Duodenal mucosa (tissue), 2 donors: ENCODE data around the gene FAM72B.
"Not testable (repeated sequence)": the region's sequence is repeated elsewhere in the genome, so short reads cannot be mapped to it uniquely, and the experiment has no call there.

ENCODE experiments used
- H3K27ac ChIP-seq: one replicate; pipeline ENCODE4 v1.7.0; 2013; ENCODE audit warnings: low read depth, low read length
- H3K27me3 ChIP-seq, 2 donors: one replicate each; pipeline ENCODE4 v1.7.0; 2013; ENCODE audit warnings: low read length in 2 of 2, control low read depth in 1 of 2; ENCODE audit not compliant: insufficient read depth in 2 of 2, control insufficient read depth in 1 of 2
- H3K36me3 ChIP-seq, 2 donors: one replicate each; pipeline ENCODE4 v1.7.0; 2013; ENCODE audit warnings: low read length in 2 of 2, control low read depth in 1 of 2; ENCODE audit not compliant: insufficient read depth in 2 of 2, control insufficient read depth in 1 of 2
- H3K4me1 ChIP-seq, 2 donors: one replicate each; pipeline ENCODE4 v1.7.0; 2013; ENCODE audit warnings: low read length in 2 of 2, control low read depth in 1 of 2; ENCODE audit not compliant: insufficient read depth in 2 of 2, control insufficient read depth in 1 of 2
- H3K4me3 ChIP-seq, 2 donors: one replicate each; pipeline ENCODE4 v1.7.0; 2013; ENCODE audit warnings: low read length in 2 of 2, low read depth in 1 of 2
- H3K9ac ChIP-seq, 2 donors: one replicate each; pipeline ENCODE4 v1.7.0; 2013; ENCODE audit warnings: low read length in 2 of 2, low read depth in 1 of 2
- H3K9me3 ChIP-seq, 2 donors: one replicate each; pipeline ENCODE4 v1.7.0; 2013; ENCODE audit warnings: low read length in 2 of 2, control low read depth in 1 of 2; ENCODE audit not compliant: control insufficient read depth in 1 of 2

The FAM72B gene

GRCh38 chr1:121200232-121200631, 16.1 kb upstream of the FAM72B start:
- H3K36me3 ChIP-seq, H3K4me3 ChIP-seq, H3K4me1 ChIP-seq, H3K9ac ChIP-seq, H3K9me3 ChIP-seq, H3K27me3 ChIP-seq, H3K27ac ChIP-seq: not testable (repeated sequence)

- H3K9me3 ChIP-seq, H3K4me3 ChIP-seq: not testable (repeated sequence)
Measured at GRCh38 chr1:121199763-121200162, 15.6 kb upstream of the FAM72B start.

GRCh38 chr1:121197095-121197882, 13.1 kb upstream of the FAM72B start:
- not testable (repeated sequence) for H3K4me3 ChIP-seq, H3K27me3 ChIP-seq, H3K27ac ChIP-seq, H3K9me3 ChIP-seq, H3K9ac ChIP-seq, H3K4me1 ChIP-seq, H3K36me3 ChIP-seq

More at GRCh38 chr1:121199763-121200162, 15.6 kb upstream of the FAM72B start:
- H3K4me1 ChIP-seq, H3K27ac ChIP-seq, H3K27me3 ChIP-seq, H3K9ac ChIP-seq, H3K36me3 ChIP-seq: not testable (repeated sequence)

GRCh38 chr1:121192512-121192911, 8.4 kb upstream of the FAM72B start:
- not testable (repeated sequence) for H3K4me3 ChIP-seq, H3K4me1 ChIP-seq, H3K27ac ChIP-seq, H3K36me3 ChIP-seq, H3K9ac ChIP-seq, H3K9me3 ChIP-seq, H3K27me3 ChIP-seq

GRCh38 chr1:121187914-121188313, 3.8 kb upstream of the FAM72B start:
- not testable (repeated sequence) for H3K27me3 ChIP-seq, H3K4me1 ChIP-seq, H3K9ac ChIP-seq, H3K4me3 ChIP-seq, H3K36me3 ChIP-seq, H3K9me3 ChIP-seq, H3K27ac ChIP-seq

GRCh38 chr1:121186191-121186590, 2.1 kb upstream of the FAM72B start:
- not testable (repeated sequence) for H3K9ac ChIP-seq, H3K4me3 ChIP-seq, H3K9me3 ChIP-seq, H3K27ac ChIP-seq, H3K36me3 ChIP-seq, H3K27me3 ChIP-seq, H3K4me1 ChIP-seq

GRCh38 chr1:121185140-121185708, 1.1 kb upstream of the FAM72B start:
- not testable (repeated sequence) for H3K27me3 ChIP-seq, H3K27ac ChIP-seq, H3K9ac ChIP-seq, H3K36me3 ChIP-seq, H3K9me3 ChIP-seq, H3K4me3 ChIP-seq, H3K4me1 ChIP-seq

- not testable (repeated sequence) for H3K27me3 ChIP-seq, H3K9ac ChIP-seq, H3K4me1 ChIP-seq, H3K9me3 ChIP-seq, H3K27ac ChIP-seq, H3K36me3 ChIP-seq
- H3K4me3 ChIP-seq = peak overlapping the region in 1 of 2 donors; percentile 51
Measured at GRCh38 chr1:121183867-121184266, 273 bp downstream of the FAM72B start.

GRCh38 chr1:121178197-121178596, 5.9 kb downstream of the FAM72B start:
- not testable (repeated sequence) for H3K9me3 ChIP-seq, H3K4me3 ChIP-seq, H3K27ac ChIP-seq, H3K9ac ChIP-seq, H3K27me3 ChIP-seq, H3K4me1 ChIP-seq, H3K36me3 ChIP-seq

- H3K9ac ChIP-seq, H3K4me3 ChIP-seq, H3K9me3 ChIP-seq, H3K4me1 ChIP-seq, H3K27ac ChIP-seq, H3K27me3 ChIP-seq, H3K36me3 ChIP-seq: not testable (repeated sequence)
Measured at GRCh38 chr1:121176649-121177048, 7.5 kb downstream of the FAM72B start.
